GM12891 (cell line): Measurements from ENCODE around the gene CYB5R4.

Source experiments
- POLR2A ChIP-seq: IDR thresholded peaks from 2 replicates; pipeline ENCODE4 v1.6.1; 2011; ENCODE audit warnings: low read depth, low read length, control low read depth
- POLR2AphosphoS5 ChIP-seq: IDR thresholded peaks from 2 replicates; pipeline ENCODE4 v1.6.1; 2011; ENCODE audit warnings: low read depth, low read length, control low read depth

DNA sequence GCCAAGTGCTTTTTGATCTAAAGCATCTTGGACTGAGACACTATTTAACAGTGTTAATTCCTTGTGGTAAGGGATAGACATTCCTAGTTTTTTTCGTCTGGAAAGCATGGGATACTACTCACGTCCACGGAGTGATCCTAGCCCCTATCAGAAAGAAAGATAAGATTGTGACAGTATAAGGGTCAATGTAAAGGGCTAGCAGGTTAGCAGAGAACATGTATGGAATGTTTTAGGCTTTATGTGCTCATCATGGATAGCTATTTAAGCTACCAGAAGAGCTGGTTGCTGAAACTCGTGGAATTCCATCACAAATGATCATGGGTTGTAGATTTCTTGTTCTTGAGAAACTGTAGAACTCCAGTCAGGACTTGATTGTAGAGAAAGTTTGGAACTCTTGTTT lies 32.1 kb downstream of the CYB5R4 start:
- TF ChIP-seq POLR2AphosphoS5 (no peak), POLR2A (no peak)
